Activated naive CD8-positive, alpha-beta T cell treated with anti-CD3 and anti-CD28 coated beads, Interleukin-2, amount 50 U/mL, for 24 hours (primary cell): ENCODE results near the gene STXBP1.

Experiments used
- ATAC-seq: fragments of 150-1000 bp; cut with Tn5 transposase; one replicate; pipeline ENCODE4 v1.10.0; 2021
- DNase-seq: peaks from one replicate; pipeline ENCODE4 v3.0.0; 2021
- H3K27ac Mint-ChIP-seq: one replicate; pipeline ENCODE4 v1.8.0; 2021; ENCODE audit warnings: mild to moderate bottlenecking, mixed read lengths
- H3K27me3 Mint-ChIP-seq: one replicate; pipeline ENCODE4 v1.8.0; 2021; ENCODE audit warnings: mixed read lengths
- H3K36me3 Mint-ChIP-seq: one replicate; pipeline ENCODE4 v1.8.0; 2021; ENCODE audit warnings: low read depth, mixed read lengths
- H3K4me1 Mint-ChIP-seq: one replicate; pipeline ENCODE4 v1.8.0; 2021; ENCODE audit warnings: mixed read lengths
- H3K4me3 Mint-ChIP-seq: one replicate; pipeline ENCODE4 v1.8.0; 2021; ENCODE audit warnings: mild to moderate bottlenecking, moderate library complexity, mixed read lengths
- H3K9me3 Mint-ChIP-seq: one replicate; pipeline ENCODE4 v1.8.0; 2021; ENCODE audit warnings: mixed read lengths

STXBP1 gene

GRCh38 chr9:127712867-127713266 lies 100.8 kb downstream of the STXBP1 start:
- Mint-ChIP-seq H3K27ac (no peak overlapping the region), H3K4me3 (no peak overlapping the region), H3K36me3 (peaks cover 4% of the 10 kb centered on the region), H3K4me1 (peaks cover 23% of the 10 kb centered on the region), H3K9me3 (no peaks in the 10 kb centered on the region), H3K27me3 (no peaks in the 10 kb centered on the region)
- no peak for ATAC-seq
- DNase-seq: no peak

- Mint-ChIP-seq H3K4me3 (peak overlapping the region; percentile 82), H3K27ac (no peak overlapping the region), H3K27me3 (no peaks in the 10 kb centered on the region), H3K36me3 (peaks cover 4% of the 10 kb centered on the region), H3K9me3 (no peaks in the 10 kb centered on the region), H3K4me1 (peaks cover 22% of the 10 kb centered on the region)
- ATAC-seq: no peak
- no peak for DNase-seq
Observed at GRCh38 chr9:127714020-127714750, 102.1 kb downstream of the STXBP1 start.

GRCh38 chr9:127714951-127715469 lies 102.9 kb downstream of the STXBP1 start:
- Mint-ChIP-seq H3K27me3 (no peaks in the 10 kb centered on the region), H3K27ac (peak overlapping the region; percentile 85), H3K36me3 (peaks cover 4% of the 10 kb centered on the region), H3K4me1 (peaks cover 30% of the 10 kb centered on the region), H3K4me3 (peak overlapping the region; percentile 91), H3K9me3 (no peaks in the 10 kb centered on the region)
- ATAC-seq (no peak), DNase-seq (peak; percentile 29)

GRCh38 chr9:127715470-127716337 lies 103.6 kb downstream of the STXBP1 start, which contains the start of the genes PTRH1 and TTC16:
PTRH1 (minus strand) TSS chr9:127715663; CDS start chr9:127715639, 24 bp downstream.
TTC16 (plus strand) TSS chr9:127716079; CDS start chr9:127716146, 67 bp downstream.
- peak; percentile 94 for ATAC-seq
- H3K4me3 Mint-ChIP-seq: peak within 1 kb of the TSS; percentile 91
- H3K9me3 Mint-ChIP-seq: no peaks in the 10 kb centered on the region
- peaks cover 34% of the 10 kb centered on the region for H3K4me1 Mint-ChIP-seq
- H3K27me3 Mint-ChIP-seq: no peaks in the 10 kb centered on the region
- DNase-seq: peak; percentile 99
- H3K27ac Mint-ChIP-seq: peak within 1 kb of the TSS; percentile 85
- peaks cover 4% of the 10 kb centered on the region for H3K36me3 Mint-ChIP-seq

- H3K4me1 Mint-ChIP-seq: peaks cover 34% of the 10 kb centered on the region
- no peak for ATAC-seq
- no peak for DNase-seq
- peak overlapping the region; percentile 85 for H3K27ac Mint-ChIP-seq
- no peaks in the 10 kb centered on the region for H3K27me3 Mint-ChIP-seq
- H3K36me3 Mint-ChIP-seq: peaks cover 4% of the 10 kb centered on the region
- peak overlapping the region; percentile 91 for H3K4me3 Mint-ChIP-seq
- no peaks in the 10 kb centered on the region for H3K9me3 Mint-ChIP-seq
Observed at GRCh38 chr9:127716412-127716811, 104.3 kb downstream of the STXBP1 start.

GRCh38 chr9:127717766-127718165 lies 105.7 kb downstream of the STXBP1 start:
- ATAC-seq (no peak), DNase-seq (no peak)
- Mint-ChIP-seq H3K4me3 (no peak overlapping the region), H3K27me3 (no peaks in the 10 kb centered on the region), H3K9me3 (no peaks in the 10 kb centered on the region), H3K4me1 (peaks cover 33% of the 10 kb centered on the region), H3K36me3 (no peaks in the 10 kb centered on the region), H3K27ac (no peak overlapping the region)

GRCh38 chr9:127720031-127720864 lies 108.2 kb downstream of the STXBP1 start:
- DNase-seq (peak; percentile 32), ATAC-seq (no peak)
- Mint-ChIP-seq H3K27me3 (no peaks in the 10 kb centered on the region), H3K4me3 (peak overlapping the region; percentile 56), H3K4me1 (peaks cover 28% of the 10 kb centered on the region), H3K36me3 (no peaks in the 10 kb centered on the region), H3K9me3 (no peaks in the 10 kb centered on the region), H3K27ac (peak overlapping the region; percentile 90)

- DNase-seq (no peak), ATAC-seq (no peak)
- no peaks in the 10 kb centered on the region for H3K36me3 Mint-ChIP-seq
- no peaks in the 10 kb centered on the region for H3K27me3 Mint-ChIP-seq
- peak overlapping the region; percentile 29 for H3K27ac Mint-ChIP-seq
- H3K9me3 Mint-ChIP-seq: no peaks in the 10 kb centered on the region
- H3K4me3 Mint-ChIP-seq: no peak overlapping the region
- H3K4me1 Mint-ChIP-seq: peaks cover 28% of the 10 kb centered on the region
Observed at GRCh38 chr9:127720865-127721227, 108.8 kb downstream of the STXBP1 start.

- no peaks in the 10 kb centered on the region for H3K9me3 Mint-ChIP-seq
- H3K27me3 Mint-ChIP-seq: no peaks in the 10 kb centered on the region
- ATAC-seq (no peak), DNase-seq (no peak)
- H3K4me1 Mint-ChIP-seq: peaks cover 22% of the 10 kb centered on the region
- H3K36me3 Mint-ChIP-seq: no peaks in the 10 kb centered on the region
- no peak overlapping the region for H3K4me3 Mint-ChIP-seq
- peak overlapping the region; percentile 31 for H3K27ac Mint-ChIP-seq
Observed at GRCh38 chr9:127721391-127721821, 109.3 kb downstream of the STXBP1 start.

GRCh38 chr9:127722055-127722745 lies 110.1 kb downstream of the STXBP1 start:
- Mint-ChIP-seq H3K4me3 (no peak overlapping the region), H3K4me1 (peaks cover 22% of the 10 kb centered on the region), H3K36me3 (no peaks in the 10 kb centered on the region), H3K9me3 (no peaks in the 10 kb centered on the region), H3K27ac (peak overlapping the region; percentile 31), H3K27me3 (no peaks in the 10 kb centered on the region)
- DNase-seq: no peak
- no peak for ATAC-seq

- DNase-seq: no peak
- Mint-ChIP-seq H3K27me3 (no peaks in the 10 kb centered on the region), H3K9me3 (no peaks in the 10 kb centered on the region), H3K4me1 (peaks cover 22% of the 10 kb centered on the region), H3K27ac (no peak overlapping the region), H3K36me3 (no peaks in the 10 kb centered on the region), H3K4me3 (no peak overlapping the region)
- ATAC-seq: no peak
Observed at GRCh38 chr9:127723013-127723412, 110.9 kb downstream of the STXBP1 start.

GRCh38 chr9:127723444-127723843 lies 111.4 kb downstream of the STXBP1 start:
- ATAC-seq (no peak), DNase-seq (no peak)
- H3K4me3 Mint-ChIP-seq: no peak overlapping the region
- no peak overlapping the region for H3K27ac Mint-ChIP-seq
- no peaks in the 10 kb centered on the region for H3K9me3 Mint-ChIP-seq
- H3K36me3 Mint-ChIP-seq: no peaks in the 10 kb centered on the region
- peaks cover 22% of the 10 kb centered on the region for H3K4me1 Mint-ChIP-seq
- H3K27me3 Mint-ChIP-seq: no peaks in the 10 kb centered on the region

- no peak for DNase-seq
- Mint-ChIP-seq H3K4me3 (no peak overlapping the region), H3K27ac (no peak overlapping the region), H3K9me3 (no peaks in the 10 kb centered on the region), H3K36me3 (no peaks in the 10 kb centered on the region), H3K27me3 (no peaks in the 10 kb centered on the region), H3K4me1 (peaks cover 22% of the 10 kb centered on the region)
- no peak for ATAC-seq
Observed at GRCh38 chr9:127724012-127724411, 111.9 kb downstream of the STXBP1 start.
